Omental fat pad (tissue), 4 donors: ENCODE results near the gene HBG2. TPM values are rescaled to one million over a fixed set of nuclear protein-coding genes. Genes with fewer than 3 reads are reported as not detected.

Experiments used
- ATAC-seq: fragments of 150-250 bp; one replicate; pipeline ENCODE4 v1.9.1; 2016; ENCODE audit warnings: mild to moderate bottlenecking, moderate library complexity; ENCODE audit not compliant: low FRiP score
- DNase-seq: peaks from one replicate; pipeline ENCODE4 v3.0.0-alpha.2; 2019; ENCODE audit warnings: low spot score
- total RNA-seq, 4 donors: library from RNA; depleted of rRNA; stranded (reverse); fragments of >200 nt; gene quantifications; one replicate each; pipeline ENCODE4 v1.1.0, GENCODE V29; 2016
- TF ChIP-seq, protein P1 (sequence below), 3 donors: fragments of 450-650 bp; IDR thresholded peaks; one replicate each; pipeline ENCODE4 v1.5.1; 2016 to 2017; ENCODE audit warnings: antibody characterized with exemption in 3 of 3, mild to moderate bottlenecking in 3 of 3, moderate library complexity in 2 of 3

The HBG2 gene
- total RNA-seq, 4 donors from 2014 or later = 2.1 TPM; not detected in 3

DNA sequence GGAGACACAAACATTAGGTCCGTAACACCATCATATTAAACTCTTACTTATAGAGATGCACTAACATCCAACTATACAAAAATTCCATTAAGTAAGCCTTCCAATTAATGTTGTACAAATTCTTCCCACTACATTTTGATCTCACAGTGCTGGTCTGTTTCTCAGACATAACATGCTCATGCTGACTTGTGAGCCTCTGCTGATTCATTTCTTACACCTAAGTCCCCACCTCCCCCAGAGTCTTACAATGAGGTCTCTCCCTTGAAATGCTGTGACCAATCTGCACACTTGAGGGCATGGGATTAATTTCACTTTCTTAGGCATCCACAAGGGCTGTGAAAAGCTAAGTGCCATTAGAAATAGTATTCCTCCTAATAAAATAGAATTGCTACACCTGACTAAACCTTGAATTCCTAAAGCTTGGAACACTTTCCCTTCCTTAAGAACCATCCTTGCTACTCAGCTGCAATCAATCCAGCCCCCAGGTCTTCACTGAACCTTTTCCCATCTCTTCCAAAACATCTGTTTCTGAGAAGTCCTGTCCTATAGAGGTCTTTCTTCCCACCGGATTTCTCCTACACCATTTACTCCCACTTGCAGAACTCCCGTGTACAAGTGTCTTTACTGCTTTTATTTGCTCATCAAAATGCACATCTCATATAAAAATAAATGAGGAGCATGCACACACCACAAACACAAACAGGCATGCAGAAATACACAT lies 6.9 kb downstream of the HBG2 start:
- TF ChIP-seq, protein P1, sequence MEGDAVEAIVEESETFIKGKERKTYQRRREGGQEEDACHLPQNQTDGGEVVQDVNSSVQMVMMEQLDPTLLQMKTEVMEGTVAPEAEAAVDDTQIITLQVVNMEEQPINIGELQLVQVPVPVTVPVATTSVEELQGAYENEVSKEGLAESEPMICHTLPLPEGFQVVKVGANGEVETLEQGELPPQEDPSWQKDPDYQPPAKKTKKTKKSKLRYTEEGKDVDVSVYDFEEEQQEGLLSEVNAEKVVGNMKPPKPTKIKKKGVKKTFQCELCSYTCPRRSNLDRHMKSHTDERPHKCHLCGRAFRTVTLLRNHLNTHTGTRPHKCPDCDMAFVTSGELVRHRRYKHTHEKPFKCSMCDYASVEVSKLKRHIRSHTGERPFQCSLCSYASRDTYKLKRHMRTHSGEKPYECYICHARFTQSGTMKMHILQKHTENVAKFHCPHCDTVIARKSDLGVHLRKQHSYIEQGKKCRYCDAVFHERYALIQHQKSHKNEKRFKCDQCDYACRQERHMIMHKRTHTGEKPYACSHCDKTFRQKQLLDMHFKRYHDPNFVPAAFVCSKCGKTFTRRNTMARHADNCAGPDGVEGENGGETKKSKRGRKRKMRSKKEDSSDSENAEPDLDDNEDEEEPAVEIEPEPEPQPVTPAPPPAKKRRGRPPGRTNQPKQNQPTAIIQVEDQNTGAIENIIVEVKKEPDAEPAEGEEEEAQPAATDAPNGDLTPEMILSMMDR (IDR thresholded peaks at IDR 0.05) = no peak
- ATAC-seq (no peak), DNase-seq (no peak)

DNA sequence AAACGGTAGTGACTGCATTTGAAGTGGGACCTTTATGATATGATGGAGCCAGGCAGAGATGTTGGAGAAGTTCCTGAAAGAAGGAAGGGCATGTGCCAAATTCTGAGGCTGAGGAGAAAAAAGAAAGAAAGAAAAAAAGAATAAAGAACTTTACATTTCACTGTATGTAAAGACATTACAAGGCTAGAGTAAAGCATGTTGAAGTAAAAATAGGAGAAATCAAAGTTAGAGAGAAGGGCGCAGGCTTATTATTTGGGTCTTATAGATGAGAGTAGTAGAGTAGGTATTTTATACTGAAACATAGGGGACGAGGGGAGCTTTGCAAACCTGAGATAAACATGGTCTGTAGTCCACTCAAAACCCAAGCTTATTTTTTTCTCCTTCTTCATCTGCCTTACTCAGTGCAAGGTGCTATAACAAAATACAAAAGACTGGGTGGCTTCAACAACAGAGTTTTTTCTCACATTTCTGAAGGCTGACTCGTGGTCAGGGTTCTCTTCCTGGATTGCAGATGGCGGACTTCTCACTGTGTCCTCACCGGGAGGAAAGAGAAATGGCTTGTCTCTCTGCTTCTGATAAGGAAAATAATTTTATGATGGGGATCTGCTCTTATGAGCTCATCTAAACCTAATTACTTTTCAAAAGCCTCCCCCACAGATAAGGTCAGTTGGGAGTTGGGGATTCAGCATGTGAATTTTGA lies 7.7 kb downstream of the HBG2 start:
- TF ChIP-seq, protein P1 (IDR thresholded peaks at IDR 0.05) = no peak
- DNase-seq (no peak), ATAC-seq (no peak)

DNA sequence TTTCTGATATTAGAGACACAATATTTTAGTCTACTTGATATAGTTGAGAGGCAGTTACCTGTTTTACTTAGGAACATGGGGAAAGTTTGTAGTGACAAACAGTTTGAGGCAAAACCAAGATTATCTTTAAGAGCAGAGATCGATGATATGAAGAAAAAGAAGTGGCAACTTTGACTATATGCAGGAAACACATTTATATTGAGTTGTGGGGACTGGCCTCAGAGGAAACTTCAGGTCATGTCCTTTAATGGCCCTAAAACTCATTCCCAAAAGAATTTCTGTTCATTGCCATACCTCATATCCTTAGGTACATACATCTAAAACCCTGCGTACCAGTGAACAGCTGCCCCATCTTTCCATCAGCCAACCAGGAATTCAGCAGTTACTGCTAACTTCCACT lies 9.4 kb downstream of the HBG2 start:
- DNase-seq = no peak
- TF ChIP-seq, protein P1 (IDR thresholded peaks at IDR 0.05) = no peak
- ATAC-seq = no peak

DNA sequence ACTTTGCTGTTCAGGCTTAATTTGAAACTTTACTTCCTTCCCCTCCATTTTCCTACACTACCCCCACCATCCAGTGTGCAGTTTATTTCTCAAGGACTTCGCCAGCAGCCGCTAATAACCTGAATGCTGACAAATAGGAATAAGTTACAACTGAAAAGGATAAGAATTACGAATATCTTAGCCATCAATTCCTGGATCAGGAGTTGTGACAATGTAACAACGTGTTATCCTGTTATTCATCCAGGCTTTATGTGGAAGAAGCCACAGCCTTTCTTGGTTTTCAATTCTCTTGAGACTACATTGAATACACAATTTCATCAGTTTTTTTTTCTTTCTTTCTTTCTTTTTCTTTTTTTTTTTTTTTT lies 10.8 kb downstream of the HBG2 start:
- DNase-seq = no peak
- TF ChIP-seq, protein P1 (IDR thresholded peaks at IDR 0.05) = no peak

DNA sequence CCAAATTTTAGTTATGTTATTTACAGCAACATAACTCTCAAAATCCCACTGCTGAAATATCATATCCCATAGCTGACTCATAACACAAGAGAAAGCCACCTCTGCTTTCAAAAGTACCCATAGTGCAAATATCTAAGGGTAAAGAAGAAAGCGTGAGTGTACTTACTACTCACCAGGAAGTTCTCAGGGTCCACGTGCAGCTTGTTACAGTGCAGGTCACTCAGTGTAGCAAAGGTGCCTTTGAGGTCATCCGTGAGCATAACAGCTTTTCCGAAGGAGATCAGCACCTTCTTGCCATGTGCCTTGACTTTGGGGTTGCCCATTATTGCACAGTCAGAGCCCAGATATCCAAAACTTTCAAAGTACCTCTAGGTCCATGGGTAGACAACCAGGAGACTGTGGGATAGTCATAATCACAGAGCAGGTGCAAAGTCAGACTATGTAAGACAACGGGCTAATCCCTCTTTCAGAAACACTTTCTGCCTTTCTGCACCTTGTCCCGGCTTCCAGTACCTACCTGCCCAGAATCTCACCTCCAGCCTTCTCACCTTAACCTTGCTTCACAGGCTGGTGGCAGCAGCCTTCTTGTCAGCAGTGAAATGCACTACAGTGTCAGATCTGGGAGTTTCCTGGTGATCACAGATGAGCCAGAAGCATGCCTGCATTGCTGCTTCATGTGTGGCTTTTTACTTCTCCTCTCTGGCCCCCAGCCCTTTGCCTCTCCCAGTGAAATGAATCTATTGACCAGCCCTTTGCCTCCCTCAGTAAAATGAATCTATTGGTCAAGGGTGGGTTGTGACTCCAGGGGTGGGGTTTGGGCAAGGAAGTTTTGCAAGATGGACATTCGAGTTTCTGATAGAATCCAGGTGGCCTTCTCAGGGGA lies 11.4 kb downstream of the HBG2 start:
- TF ChIP-seq, protein P1 (IDR thresholded peaks at IDR 0.05) = no peak
- DNase-seq (no peak), ATAC-seq (no peak)

More for the DNA sequence above, 10.8 kb downstream of the HBG2 start:
- ATAC-seq = no peak

DNA sequence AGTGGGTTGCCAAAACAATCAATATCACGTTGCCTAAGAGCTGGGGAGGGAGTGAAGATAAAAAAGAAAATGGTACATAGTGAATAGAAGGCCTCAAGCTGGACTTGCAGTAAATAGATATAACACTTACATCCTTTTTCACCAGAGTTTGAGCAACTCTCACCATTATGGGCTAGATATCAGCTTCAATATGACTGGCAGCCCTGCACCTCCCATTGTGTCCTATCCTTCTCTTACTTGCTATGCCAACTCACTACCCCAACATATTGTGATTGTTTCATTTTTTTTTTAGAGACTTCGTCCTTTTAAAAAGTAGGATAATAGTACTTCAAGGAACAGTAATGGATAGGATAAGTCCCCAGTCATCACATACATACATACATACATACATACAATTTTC lies 12.4 kb downstream of the HBG2 start:
- TF ChIP-seq, protein P1 (IDR thresholded peaks at IDR 0.05) = no peak

More for the DNA sequence above, 12.4 kb downstream of the HBG2 start:
- no peak for DNase-seq
- no peak for ATAC-seq
